Neural cell (in vitro differentiated cells): Measurements from ENCODE around the gene PLEKHH2. TPM values are rescaled to one million over a fixed set of nuclear protein-coding genes. Genes with fewer than 3 reads are reported as not detected.

Experiments
- H2AFZ ChIP-seq: fragments of 200-600, 300-800 bp; sonication (generic), shearing (Covaris generic); 2 replicates; pipeline ENCODE4 v1.6.0; 2014; ENCODE audit warnings: low read depth, mild to moderate bottlenecking, antibody characterized with exemption, low read length, moderate library complexity
- H3F3A ChIP-seq: fragments of 200-600 bp; shearing (Covaris generic); 2 replicates; pipeline ENCODE4 v1.6.1; 2016; ENCODE audit warnings: mild to moderate bottlenecking, moderate library complexity, mixed read lengths, antibody characterized with exemption, low read length; ENCODE audit not compliant: insufficient read depth, poor library complexity, severe bottlenecking
- H3K27ac ChIP-seq: fragments of 200-600, 300-800 bp; sonication (generic), shearing (Covaris generic); 2 replicates; pipeline ENCODE4 v1.5.1; 2014; ENCODE audit warnings: mild to moderate bottlenecking, low read length, moderate library complexity
- H3K27me3 ChIP-seq: fragments of 300-800, 200-600 bp; sonication (generic), shearing (Covaris generic); 2 replicates; pipeline ENCODE4 v1.6.0; 2014; ENCODE audit warnings: mild to moderate bottlenecking, low read depth, low read length, moderate library complexity; ENCODE audit not compliant: insufficient read depth
- H3K36me3 ChIP-seq: fragments of 300-800, 200-600 bp; sonication (generic), shearing (Covaris generic); 2 replicates; pipeline ENCODE4 v1.5.1; 2014; ENCODE audit warnings: mild to moderate bottlenecking, antibody characterized with exemption, low read length, moderate library complexity; ENCODE audit not compliant: insufficient read depth
- H3K4me2 ChIP-seq: fragments of 300-800, 200-600 bp; sonication (generic), shearing (Covaris generic); 2 replicates; pipeline ENCODE4 v1.6.0; 2014; ENCODE audit warnings: mild to moderate bottlenecking, low read length
- H3K4me3 ChIP-seq: fragments of 300-800, 200-600 bp; sonication (generic), shearing (Covaris generic); 2 replicates; pipeline ENCODE4 v1.5.1; 2014; ENCODE audit warnings: mild to moderate bottlenecking, low read length, moderate library complexity
- H3K79me2 ChIP-seq: fragments of 200-600 bp; shearing (Covaris generic); replicated peaks from 2 replicates; pipeline ENCODE4 v1.6.0; 2014; ENCODE audit warnings: mild to moderate bottlenecking, low read length, moderate library complexity; ENCODE audit not compliant: insufficient read depth
- H3K9ac ChIP-seq: fragments of 300-800, 200-600 bp; sonication (generic), shearing (Covaris generic); 2 replicates; pipeline ENCODE4 v1.6.1; 2016; ENCODE audit warnings: mild to moderate bottlenecking, low read length, mixed read lengths
- H3K9me2 ChIP-seq: fragments of 200-600 bp; shearing (Covaris generic); 2 replicates; pipeline ENCODE4 v1.6.1; 2016; ENCODE audit warnings: mild to moderate bottlenecking, low read length, mixed read lengths; ENCODE audit not compliant: insufficient read depth
- H3K9me3 ChIP-seq: fragments of 200-600, 300-800 bp; sonication (generic), shearing (Covaris generic); 2 replicates; pipeline ENCODE4 v1.6.1; 2016; ENCODE audit warnings: mild to moderate bottlenecking, mixed run types, low read length, moderate library complexity, mixed read lengths
- H4K20me1 ChIP-seq: fragments of 200-600 bp; shearing (Covaris generic); 2 replicates; pipeline ENCODE4 v1.6.1; 2016; ENCODE audit warnings: mild to moderate bottlenecking, mixed run types; ENCODE audit not compliant: insufficient read depth
- EP300 ChIP-seq: fragments of 450-650 bp; conservative IDR thresholded peaks from 2 replicates; pipeline ENCODE4 v1.6.1; 2014; ENCODE audit warnings: antibody characterized with exemption, mild to moderate bottlenecking, moderate library complexity; ENCODE audit not compliant: poor library complexity, severe bottlenecking
- EZH2 ChIP-seq: fragments of 200-600, 300-800 bp; shearing (Covaris generic), sonication (generic); IDR thresholded peaks from 2 replicates; pipeline ENCODE4 v1.6.1; 2014; ENCODE audit warnings: antibody characterized with exemption, low read length, borderline replicate concordance, mild to moderate bottlenecking; ENCODE audit not compliant: insufficient read depth, poor library complexity, severe bottlenecking
- MXI1 ChIP-seq: fragments of 450-650 bp; conservative IDR thresholded peaks from 2 replicates; pipeline ENCODE4 v1.6.1; 2014; ENCODE audit warnings: antibody characterized with exemption, mild to moderate bottlenecking; ENCODE audit not compliant: poor library complexity, severe bottlenecking
- POLR2AphosphoS5 ChIP-seq: IDR thresholded peaks from 2 replicates; pipeline ENCODE4 v1.6.1; 2012
- RAD21 ChIP-seq: fragments of 450-650 bp; conservative IDR thresholded peaks from 2 replicates; pipeline ENCODE4 v1.6.1; 2014; ENCODE audit warnings: antibody characterized with exemption, mild to moderate bottlenecking, moderate library complexity
- SMC3 ChIP-seq: fragments of 450-650 bp; conservative IDR thresholded peaks from 2 replicates; pipeline ENCODE4 v1.6.1; 2014; ENCODE audit warnings: antibody characterized with exemption, mild to moderate bottlenecking, moderate library complexity; ENCODE audit not compliant: poor library complexity
- TAF1 ChIP-seq: IDR thresholded peaks from 2 replicates; pipeline ENCODE4 v1.6.1; 2012; ENCODE audit warnings: low read depth
- polyA plus RNA-seq: library from polyadenylated mRNA; depleted of rRNA; stranded (reverse); fragments of >200 nt; gene quantifications from 2 replicates; pipeline ENCODE4 v1.2.3, GENCODE V29; 2014
- TF ChIP-seq, protein P1 (sequence below): fragments of 450-650 bp; IDR thresholded peaks from 2 replicates; pipeline ENCODE4 v1.5.1; 2014; ENCODE audit warnings: antibody characterized with exemption, mild to moderate bottlenecking, moderate library complexity; ENCODE audit not compliant: poor library complexity, severe bottlenecking
- TF ChIP-seq, protein P2 (sequence below): IDR thresholded peaks from 2 replicates; pipeline ENCODE4 v1.6.1; 2012; ENCODE audit warnings: borderline replicate concordance

The PLEKHH2 gene
- polyA plus RNA-seq, 1 donor from 2014 or later = 0.50 TPM

DNA sequence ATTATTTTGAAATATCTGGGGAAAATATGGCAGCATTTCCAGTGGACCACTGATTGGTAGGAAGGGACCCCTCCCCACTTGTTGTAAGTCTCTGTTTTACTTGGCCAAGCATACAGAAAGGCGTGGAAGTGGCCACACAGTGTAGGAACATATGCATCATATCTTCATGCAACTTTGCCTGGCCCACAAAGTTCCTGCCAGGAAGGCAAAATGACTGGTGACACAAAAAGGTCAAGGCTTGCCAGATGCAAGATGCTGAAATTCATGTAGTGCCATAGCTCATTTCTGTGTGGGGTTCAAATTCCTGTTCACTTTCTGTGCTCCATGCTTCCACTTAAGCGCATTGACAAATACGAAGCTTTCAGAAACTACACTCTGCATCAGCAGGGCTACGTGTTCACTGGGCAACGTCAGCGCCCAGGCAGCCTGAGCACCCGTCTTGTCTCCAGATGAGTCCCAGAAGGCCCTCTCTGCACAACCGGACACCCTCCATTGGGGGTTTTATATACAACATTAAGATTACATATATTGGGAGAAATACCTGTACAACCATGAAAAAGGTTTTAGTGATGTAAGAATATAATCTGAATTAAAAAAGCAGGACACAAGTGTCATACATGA lies 140.4 kb downstream of the PLEKHH2 start:
- H3K4me2 ChIP-seq = no peak overlapping the region

DNA sequence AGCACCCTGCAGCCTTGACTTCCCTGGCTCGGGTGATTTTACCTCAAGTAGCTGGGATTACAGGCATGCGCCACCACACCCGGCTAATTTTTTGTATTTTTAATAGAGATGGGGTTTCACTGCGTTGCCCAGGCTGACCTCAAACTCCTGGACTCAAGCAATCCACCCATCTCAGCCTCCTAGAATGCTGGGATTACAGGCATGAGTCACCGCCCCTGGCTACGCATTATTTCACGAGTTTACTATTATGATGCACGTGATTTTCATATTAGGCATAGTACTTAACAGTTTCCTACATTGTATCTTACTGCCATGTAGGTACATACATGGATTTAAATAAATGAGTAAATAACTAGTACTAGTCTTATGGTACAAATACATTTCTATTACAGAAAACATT lies 141.2 kb downstream of the PLEKHH2 start:
- Histone ChIP-seq H3K79me2 (peaks cover 5% of the 10 kb centered on the region), H3K36me3 (no peaks in the 10 kb centered on the region), H3K27ac (no peak overlapping the region), H3F3A (no peaks in the 10 kb centered on the region), H3K4me3 (no peak overlapping the region), H3K9ac (no peak overlapping the region), H3K9me3 (no peaks in the 10 kb centered on the region), H3K9me2 (no peaks in the 10 kb centered on the region), H3K4me2 (no peak overlapping the region), H3K27me3 (no peaks in the 10 kb centered on the region), H4K20me1 (no peaks in the 10 kb centered on the region), H2AFZ (no peak overlapping the region)
- TF ChIP-seq, protein P1, sequence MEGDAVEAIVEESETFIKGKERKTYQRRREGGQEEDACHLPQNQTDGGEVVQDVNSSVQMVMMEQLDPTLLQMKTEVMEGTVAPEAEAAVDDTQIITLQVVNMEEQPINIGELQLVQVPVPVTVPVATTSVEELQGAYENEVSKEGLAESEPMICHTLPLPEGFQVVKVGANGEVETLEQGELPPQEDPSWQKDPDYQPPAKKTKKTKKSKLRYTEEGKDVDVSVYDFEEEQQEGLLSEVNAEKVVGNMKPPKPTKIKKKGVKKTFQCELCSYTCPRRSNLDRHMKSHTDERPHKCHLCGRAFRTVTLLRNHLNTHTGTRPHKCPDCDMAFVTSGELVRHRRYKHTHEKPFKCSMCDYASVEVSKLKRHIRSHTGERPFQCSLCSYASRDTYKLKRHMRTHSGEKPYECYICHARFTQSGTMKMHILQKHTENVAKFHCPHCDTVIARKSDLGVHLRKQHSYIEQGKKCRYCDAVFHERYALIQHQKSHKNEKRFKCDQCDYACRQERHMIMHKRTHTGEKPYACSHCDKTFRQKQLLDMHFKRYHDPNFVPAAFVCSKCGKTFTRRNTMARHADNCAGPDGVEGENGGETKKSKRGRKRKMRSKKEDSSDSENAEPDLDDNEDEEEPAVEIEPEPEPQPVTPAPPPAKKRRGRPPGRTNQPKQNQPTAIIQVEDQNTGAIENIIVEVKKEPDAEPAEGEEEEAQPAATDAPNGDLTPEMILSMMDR = no peak
- TF ChIP-seq EZH2 = no peak
- TF ChIP-seq SMC3 = no peak
- no peak for TF ChIP-seq TAF1
- TF ChIP-seq POLR2AphosphoS5 = no peak
- TF ChIP-seq EP300 = no peak
- TF ChIP-seq, protein P2, sequence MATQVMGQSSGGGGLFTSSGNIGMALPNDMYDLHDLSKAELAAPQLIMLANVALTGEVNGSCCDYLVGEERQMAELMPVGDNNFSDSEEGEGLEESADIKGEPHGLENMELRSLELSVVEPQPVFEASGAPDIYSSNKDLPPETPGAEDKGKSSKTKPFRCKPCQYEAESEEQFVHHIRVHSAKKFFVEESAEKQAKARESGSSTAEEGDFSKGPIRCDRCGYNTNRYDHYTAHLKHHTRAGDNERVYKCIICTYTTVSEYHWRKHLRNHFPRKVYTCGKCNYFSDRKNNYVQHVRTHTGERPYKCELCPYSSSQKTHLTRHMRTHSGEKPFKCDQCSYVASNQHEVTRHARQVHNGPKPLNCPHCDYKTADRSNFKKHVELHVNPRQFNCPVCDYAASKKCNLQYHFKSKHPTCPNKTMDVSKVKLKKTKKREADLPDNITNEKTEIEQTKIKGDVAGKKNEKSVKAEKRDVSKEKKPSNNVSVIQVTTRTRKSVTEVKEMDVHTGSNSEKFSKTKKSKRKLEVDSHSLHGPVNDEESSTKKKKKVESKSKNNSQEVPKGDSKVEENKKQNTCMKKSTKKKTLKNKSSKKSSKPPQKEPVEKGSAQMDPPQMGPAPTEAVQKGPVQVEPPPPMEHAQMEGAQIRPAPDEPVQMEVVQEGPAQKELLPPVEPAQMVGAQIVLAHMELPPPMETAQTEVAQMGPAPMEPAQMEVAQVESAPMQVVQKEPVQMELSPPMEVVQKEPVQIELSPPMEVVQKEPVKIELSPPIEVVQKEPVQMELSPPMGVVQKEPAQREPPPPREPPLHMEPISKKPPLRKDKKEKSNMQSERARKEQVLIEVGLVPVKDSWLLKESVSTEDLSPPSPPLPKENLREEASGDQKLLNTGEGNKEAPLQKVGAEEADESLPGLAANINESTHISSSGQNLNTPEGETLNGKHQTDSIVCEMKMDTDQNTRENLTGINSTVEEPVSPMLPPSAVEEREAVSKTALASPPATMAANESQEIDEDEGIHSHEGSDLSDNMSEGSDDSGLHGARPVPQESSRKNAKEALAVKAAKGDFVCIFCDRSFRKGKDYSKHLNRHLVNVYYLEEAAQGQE = no peak
- TF ChIP-seq RAD21 = no peak
- no peak for TF ChIP-seq MXI1

More for the DNA sequence above, 140.4 kb downstream of the PLEKHH2 start:
- no peak overlapping the region for H2AFZ ChIP-seq
- no peaks in the 10 kb centered on the region for H3F3A ChIP-seq
- no peaks in the 10 kb centered on the region for H3K9me2 ChIP-seq
- no peaks in the 10 kb centered on the region for H3K36me3 ChIP-seq
- no peak overlapping the region for H3K27ac ChIP-seq
- H3K9ac ChIP-seq = no peak overlapping the region
- no peaks in the 10 kb centered on the region for H3K27me3 ChIP-seq
- H4K20me1 ChIP-seq = no peaks in the 10 kb centered on the region
- no peak overlapping the region for H3K4me3 ChIP-seq
- H3K79me2 ChIP-seq = peaks cover 5% of the 10 kb centered on the region
- H3K9me3 ChIP-seq = no peaks in the 10 kb centered on the region
- TF ChIP-seq, protein P1 = no peak
- TF ChIP-seq EZH2 = no peak
- no peak for TF ChIP-seq SMC3
- no peak for TF ChIP-seq TAF1
- no peak for TF ChIP-seq EP300
